ENCODE measurements around the gene KDM4F. TPM values are rescaled to one million over a fixed set of nuclear protein-coding genes. Genes with fewer than 3 reads are reported as not detected.

KDM4F gene
- total RNA-seq, 1 donor, result not detected

DNA sequence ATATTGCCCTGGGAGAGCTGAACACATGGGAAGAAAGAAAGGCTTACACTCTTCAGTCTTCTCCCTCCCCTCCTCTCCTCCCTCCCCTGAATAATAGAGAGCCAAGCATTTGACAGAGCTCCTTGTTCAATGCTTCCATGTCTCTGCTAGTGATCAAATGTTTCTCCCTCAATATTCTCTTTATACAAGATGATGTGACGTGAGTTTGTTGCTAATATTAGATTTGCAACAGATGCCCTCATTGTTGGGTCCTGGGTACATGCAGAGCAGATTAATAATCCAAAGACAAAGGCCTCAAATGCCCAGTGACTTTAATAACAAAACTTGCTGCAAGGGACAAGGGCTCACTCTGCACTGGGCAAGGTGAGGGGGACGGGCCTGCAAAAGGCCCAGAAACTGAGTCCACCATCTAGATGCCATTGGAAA lies 33.4 kb downstream of the KDM4F start:
- no peak for DNase-seq (ENCODE audit: low read depth)
- H3K4me3 ChIP-seq (ENCODE audit: low read depth, low read length), result no peak overlapping the region
- TF ChIP-seq, protein P1, sequence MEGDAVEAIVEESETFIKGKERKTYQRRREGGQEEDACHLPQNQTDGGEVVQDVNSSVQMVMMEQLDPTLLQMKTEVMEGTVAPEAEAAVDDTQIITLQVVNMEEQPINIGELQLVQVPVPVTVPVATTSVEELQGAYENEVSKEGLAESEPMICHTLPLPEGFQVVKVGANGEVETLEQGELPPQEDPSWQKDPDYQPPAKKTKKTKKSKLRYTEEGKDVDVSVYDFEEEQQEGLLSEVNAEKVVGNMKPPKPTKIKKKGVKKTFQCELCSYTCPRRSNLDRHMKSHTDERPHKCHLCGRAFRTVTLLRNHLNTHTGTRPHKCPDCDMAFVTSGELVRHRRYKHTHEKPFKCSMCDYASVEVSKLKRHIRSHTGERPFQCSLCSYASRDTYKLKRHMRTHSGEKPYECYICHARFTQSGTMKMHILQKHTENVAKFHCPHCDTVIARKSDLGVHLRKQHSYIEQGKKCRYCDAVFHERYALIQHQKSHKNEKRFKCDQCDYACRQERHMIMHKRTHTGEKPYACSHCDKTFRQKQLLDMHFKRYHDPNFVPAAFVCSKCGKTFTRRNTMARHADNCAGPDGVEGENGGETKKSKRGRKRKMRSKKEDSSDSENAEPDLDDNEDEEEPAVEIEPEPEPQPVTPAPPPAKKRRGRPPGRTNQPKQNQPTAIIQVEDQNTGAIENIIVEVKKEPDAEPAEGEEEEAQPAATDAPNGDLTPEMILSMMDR (IDR thresholded peaks at IDR 0.05; ENCODE audit: insufficient read depth, low read depth, low read length), result no peak

DNA sequence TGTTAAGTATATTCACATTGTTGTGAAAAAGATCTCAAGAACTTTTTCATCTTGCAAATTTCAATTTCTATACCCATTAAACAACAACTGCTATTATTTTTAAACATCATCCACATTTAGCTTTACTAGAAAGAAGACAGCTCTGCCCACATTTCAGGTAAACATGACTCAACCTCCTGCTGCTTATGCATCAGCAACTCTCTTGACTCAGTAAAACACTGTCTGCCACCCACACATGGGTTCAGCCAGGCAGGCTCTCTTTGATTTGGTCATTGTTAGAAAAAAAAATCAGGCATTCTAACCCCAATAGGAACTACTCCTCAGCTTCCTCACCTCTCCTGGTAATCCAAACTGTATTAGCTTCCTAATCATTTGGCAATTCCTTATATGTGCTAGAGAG lies 35.3 kb downstream of the KDM4F start:
- H3K4me3 ChIP-seq (ENCODE audit: low read depth, low read length), result no peak overlapping the region
- no peak for DNase-seq (ENCODE audit: low read depth)
- TF ChIP-seq, protein P1 (IDR thresholded peaks at IDR 0.05; ENCODE audit: insufficient read depth, low read depth, low read length), result no peak

DNA sequence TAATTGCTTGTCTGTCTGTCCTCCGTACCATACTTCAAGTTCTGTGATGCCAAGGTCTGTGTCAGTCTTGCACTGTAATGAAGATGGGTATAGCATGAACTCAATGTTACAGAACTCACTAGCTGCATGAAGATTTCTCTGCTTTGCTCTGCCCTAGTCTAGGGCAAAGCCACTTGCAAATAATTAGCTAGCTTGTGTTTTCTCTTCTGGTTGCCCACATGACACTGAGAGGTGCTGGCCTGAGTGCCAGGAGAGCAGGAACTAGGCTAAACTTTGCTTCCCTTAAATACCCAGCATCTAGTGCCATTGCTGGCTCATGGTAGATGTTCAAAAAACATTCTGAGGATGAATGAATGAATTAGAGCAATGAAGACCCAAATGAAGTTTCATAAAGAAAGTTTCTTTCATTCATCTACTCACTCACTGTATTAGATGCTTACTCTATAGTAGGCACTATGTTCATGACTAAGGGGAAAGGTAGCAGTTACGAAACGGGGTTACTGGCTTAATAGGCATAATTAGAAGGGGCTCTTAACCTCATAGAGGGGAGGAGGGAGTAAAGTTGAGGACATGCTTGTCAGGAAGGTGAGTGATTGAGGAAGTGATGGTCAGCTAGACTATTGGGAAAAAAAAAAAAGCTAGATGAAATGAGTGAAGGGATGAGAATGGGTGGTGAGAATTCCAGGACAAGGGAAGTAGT lies 36.0 kb downstream of the KDM4F start:
- DNase-seq (ENCODE audit: low read depth), result no peak
- TF ChIP-seq, protein P1 (IDR thresholded peaks at IDR 0.05; ENCODE audit: insufficient read depth, low read depth, low read length), result no peak
- H3K4me3 ChIP-seq (ENCODE audit: low read depth, low read length), result no peak overlapping the region

DNA sequence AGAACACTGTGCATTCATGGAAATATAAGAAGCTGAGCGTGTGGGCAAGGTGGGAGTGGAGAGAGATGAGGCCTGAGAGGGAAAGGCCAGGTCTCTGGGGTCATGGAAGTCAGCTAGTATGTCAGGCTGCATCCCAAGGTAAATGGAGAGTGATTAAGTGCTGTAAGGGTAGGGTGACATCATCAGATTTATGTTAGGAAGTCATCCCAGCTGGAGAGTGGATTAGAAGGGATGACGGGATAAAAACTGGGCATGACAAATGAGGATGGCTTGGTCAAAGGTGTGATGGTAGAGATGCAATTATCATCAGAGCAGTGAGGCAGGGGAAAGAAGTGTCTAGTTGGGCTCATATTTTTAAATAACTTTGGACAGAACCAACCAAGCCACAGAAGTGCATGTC lies 36.9 kb downstream of the KDM4F start:
- TF ChIP-seq, protein P1 (IDR thresholded peaks at IDR 0.05; ENCODE audit: insufficient read depth, low read depth, low read length), result no peak
- no peak for DNase-seq (ENCODE audit: low read depth)
- H3K4me3 ChIP-seq (ENCODE audit: low read depth, low read length), result no peak overlapping the region

DNA sequence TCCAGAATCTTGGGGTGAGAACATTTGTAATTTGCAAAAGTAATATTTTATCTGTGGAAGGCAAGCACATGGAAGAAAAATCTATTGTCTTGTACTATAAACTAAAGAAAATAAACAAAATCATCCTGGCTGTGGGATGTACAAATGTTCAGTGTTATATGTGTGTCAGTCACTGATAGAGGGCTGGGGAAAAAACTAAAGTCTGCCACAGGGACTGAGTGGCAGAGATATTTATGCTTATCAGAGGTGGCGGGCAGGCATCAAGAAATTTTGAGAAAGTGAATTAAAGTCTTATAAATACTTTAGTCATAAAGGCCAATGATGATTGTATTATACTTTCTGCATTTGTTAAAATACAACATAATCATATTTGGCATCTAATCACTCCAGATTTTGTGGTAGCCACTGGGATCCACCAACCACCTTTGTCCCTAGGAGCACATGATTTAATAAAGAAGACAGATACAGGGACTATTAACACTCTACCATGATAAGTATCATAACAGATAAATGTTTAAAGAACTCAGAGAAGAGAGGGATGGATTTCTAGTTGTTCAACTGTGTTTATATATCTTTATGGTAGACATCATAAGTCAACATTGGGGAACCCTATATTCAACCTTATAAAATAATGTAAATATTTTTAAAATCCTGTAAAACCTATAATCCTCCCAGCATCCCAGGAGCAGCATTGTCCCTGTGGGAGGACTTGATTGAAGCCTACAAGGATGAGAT lies 37.8 kb downstream of the KDM4F start:
- DNase-seq (ENCODE audit: low read depth), result no peak
- TF ChIP-seq, protein P1 (IDR thresholded peaks at IDR 0.05; ENCODE audit: insufficient read depth, low read depth, low read length), result no peak
- H3K4me3 ChIP-seq (ENCODE audit: low read depth, low read length), result no peak overlapping the region

DNA sequence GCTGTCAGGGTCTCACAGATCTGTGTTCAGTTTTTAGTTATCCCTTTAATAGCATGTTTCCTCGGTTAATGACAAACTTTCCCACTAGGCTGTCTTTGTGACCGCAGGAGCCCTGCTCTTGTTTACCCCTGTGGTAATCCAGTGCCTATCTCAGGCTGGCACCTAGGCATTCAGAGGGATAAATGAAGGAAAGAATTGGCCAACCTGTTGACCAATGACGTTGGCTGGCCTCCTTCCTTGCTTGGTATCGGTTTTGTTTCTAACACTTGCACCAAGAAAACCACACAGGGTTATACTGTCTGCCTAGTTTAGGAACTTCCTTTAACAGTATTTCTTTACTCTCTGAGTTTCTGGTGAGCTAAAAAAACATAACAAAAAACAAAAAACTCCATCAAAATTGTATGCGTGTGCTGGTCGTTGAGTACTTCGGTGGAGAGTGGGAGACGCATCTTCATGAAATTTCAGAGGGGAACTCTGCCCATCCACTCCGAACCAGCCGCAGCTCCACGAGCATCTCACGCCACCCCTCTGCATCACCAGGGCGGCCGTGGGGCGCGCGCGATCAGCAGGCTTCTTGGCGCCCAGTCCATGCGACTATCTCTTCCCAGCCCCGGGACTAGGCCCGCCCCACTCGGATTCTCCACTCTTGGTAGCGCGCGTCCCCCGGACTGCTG lies 39.9 kb downstream of the KDM4F start:
- no peak for DNase-seq (ENCODE audit: low read depth)

More for the DNA sequence above, 39.9 kb downstream of the KDM4F start:
- peak overlapping the region; percentile 69 for H3K4me3 ChIP-seq (ENCODE audit: low read depth, low read length)
- TF ChIP-seq, protein P1 (IDR thresholded peaks at IDR 0.05; ENCODE audit: insufficient read depth, low read depth, low read length), result no peak

Measured in fibroblast of villous mesenchyme (primary cell).